MCF 10A (cell line): Measurements from ENCODE around the gene GP1BB. TPM values are rescaled to one million over a fixed set of nuclear protein-coding genes. Genes with fewer than 3 reads are reported as not detected.

ENCODE experiments used
- BruUV-seq: library from RNA; stranded (reverse); fragments of 400-500 nt; replicated peaks from 2 replicates; lab custom pipeline; 2021; lab: Mats Ljungman, UMichigan
- CTCF ChIA-PET: fragments of 300-600 bp; sonication (Branson Sonifier 250); formaldehyde crosslinking; extraction: SDS; loops from one replicate; lab custom pipeline; 2021; ENCODE audit warnings: antibody characterized with exemption, inconsistent platforms; lab: Yijun Ruan, JAX
- POLR2A ChIA-PET: fragments of 300-600, 350-650 bp; sonication (Branson Sonifier 250); formaldehyde crosslinking; extraction: SDS; loops from one replicate; lab custom pipeline; 2020; ENCODE audit warnings: antibody characterized with exemption, inconsistent platforms; lab: Yijun Ruan, JAX
- DNase-seq: peaks from one replicate; pipeline ENCODE4 v3.0.0-alpha.2; 2018; ENCODE audit not compliant: unreplicated experiment
- H3K27ac Mint-ChIP-seq: one replicate; pipeline ENCODE4 v1.8.0; 2022; ENCODE audit warnings: mild to moderate bottlenecking, low read depth, mixed read lengths; ENCODE audit not compliant: unreplicated experiment
- H3K27me3 Mint-ChIP-seq: one replicate; pipeline ENCODE4 v1.8.0; 2022; ENCODE audit warnings: mixed read lengths; ENCODE audit not compliant: insufficient read depth, unreplicated experiment
- H3K36me3 Mint-ChIP-seq: one replicate; pipeline ENCODE4 v1.8.0; 2022; ENCODE audit warnings: mild to moderate bottlenecking, moderate library complexity, mixed read lengths; ENCODE audit not compliant: insufficient read depth, unreplicated experiment
- H3K4me1 Mint-ChIP-seq: one replicate; pipeline ENCODE4 v1.8.0; 2022; ENCODE audit warnings: mixed read lengths; ENCODE audit not compliant: insufficient read depth, unreplicated experiment
- H3K4me3 Mint-ChIP-seq: one replicate; pipeline ENCODE4 v1.8.0; 2022; ENCODE audit warnings: mild to moderate bottlenecking, moderate library complexity, mixed read lengths; ENCODE audit not compliant: unreplicated experiment
- H3K9me3 Mint-ChIP-seq: one replicate; pipeline ENCODE4 v1.8.0; 2022; ENCODE audit warnings: mixed read lengths; ENCODE audit not compliant: unreplicated experiment
- intact Hi-C: fragments of 100-400 bp; cut with micrococcal nuclease; formaldehyde crosslinking; loops from 2 replicates; pipeline ENCODE4 v1.14.1; 2022
- total RNA-seq: library from RNA; stranded (reverse); gene quantifications from 2 replicates; pipeline ENCODE4 v1.2.3, GENCODE V29; 2022
- TF ChIP-seq, protein P1 (sequence below): fragments of 200-600 bp; IDR thresholded peaks from one replicate; pipeline ENCODE4 v1.8.0; 2022; ENCODE audit warnings: antibody characterized with exemption, mild to moderate bottlenecking; ENCODE audit not compliant: unreplicated experiment

Gene GP1BB
- total RNA-seq, 1 experiment from 2014 or later, result 0.37 TPM

- no peaks in the 10 kb centered on the region for H3K9me3 Mint-ChIP-seq
- TF ChIP-seq, protein P1, sequence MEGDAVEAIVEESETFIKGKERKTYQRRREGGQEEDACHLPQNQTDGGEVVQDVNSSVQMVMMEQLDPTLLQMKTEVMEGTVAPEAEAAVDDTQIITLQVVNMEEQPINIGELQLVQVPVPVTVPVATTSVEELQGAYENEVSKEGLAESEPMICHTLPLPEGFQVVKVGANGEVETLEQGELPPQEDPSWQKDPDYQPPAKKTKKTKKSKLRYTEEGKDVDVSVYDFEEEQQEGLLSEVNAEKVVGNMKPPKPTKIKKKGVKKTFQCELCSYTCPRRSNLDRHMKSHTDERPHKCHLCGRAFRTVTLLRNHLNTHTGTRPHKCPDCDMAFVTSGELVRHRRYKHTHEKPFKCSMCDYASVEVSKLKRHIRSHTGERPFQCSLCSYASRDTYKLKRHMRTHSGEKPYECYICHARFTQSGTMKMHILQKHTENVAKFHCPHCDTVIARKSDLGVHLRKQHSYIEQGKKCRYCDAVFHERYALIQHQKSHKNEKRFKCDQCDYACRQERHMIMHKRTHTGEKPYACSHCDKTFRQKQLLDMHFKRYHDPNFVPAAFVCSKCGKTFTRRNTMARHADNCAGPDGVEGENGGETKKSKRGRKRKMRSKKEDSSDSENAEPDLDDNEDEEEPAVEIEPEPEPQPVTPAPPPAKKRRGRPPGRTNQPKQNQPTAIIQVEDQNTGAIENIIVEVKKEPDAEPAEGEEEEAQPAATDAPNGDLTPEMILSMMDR, result no peak
- no peaks in the 10 kb centered on the region for H3K4me1 Mint-ChIP-seq
- DNase-seq, result no peak
- no peaks in the 10 kb centered on the region for H3K36me3 Mint-ChIP-seq
- H3K4me3 Mint-ChIP-seq, result no peak overlapping the region
- H3K27me3 Mint-ChIP-seq, result peaks cover 23% of the 10 kb centered on the region
- no TSS peak for BruUV-seq
- ChIA-PET POLR2A (interaction anchor here (0.6 to 1.2 kb wide), 2 partner anchors 17 to 62 kb away, joined by 3 read pairs; no protein-coding TSS in a partner anchor), CTCF (interaction anchor here (1.9 kb wide), 1 partner anchor 137 kb away, joined by 4 read pairs; no protein-coding TSS in a partner anchor)
- H3K27ac Mint-ChIP-seq, result no peak overlapping the region
- intact Hi-C loops, result no loop called here
Measured at GRCh38 chr22:19773470-19774040, 50.2 kb downstream of the GP1BB start.

Other genes starting within 250 kb of the GP1BB start
- 62.3 and 64.4 TPM in 2 replicates for gene UFD1, start 244.3 kb upstream of the GP1BB start, total RNA-seq
- gene CDC45, start 243.6 kb upstream of the GP1BB start, total RNA-seq, result 7.5 and 18.6 TPM in 2 replicates
- gene CLDN5, start 199.1 kb upstream of the GP1BB start, total RNA-seq, result not detected in 2 replicates
- gene SEPTIN5, start 9.0 kb upstream of the GP1BB start, total RNA-seq, result 2.0 and 3.5 TPM in 2 replicates
- gene TBX1, start 37.2 kb downstream of the GP1BB start, total RNA-seq, result not detected in 2 replicates
- gene GNB1L, start 131.3 kb downstream of the GP1BB start, total RNA-seq, result 4.3 and 7.1 TPM in 2 replicates
- 16.8 and 20.6 TPM in 2 replicates for gene RTL10, start 131.3 kb downstream of the GP1BB start, total RNA-seq
- 196 and 208 TPM in 2 replicates for gene COMT, start 218.2 kb downstream of the GP1BB start, total RNA-seq
- 28.7 and 39.9 TPM in 2 replicates for gene TXNRD2, start 218.3 kb downstream of the GP1BB start, total RNA-seq